Activated naive CD4-positive, alpha-beta T cell (primary cell): ENCODE measurements around the gene ICA1L.

Experiments
- DNase-seq, 4 experiments: peaks; one replicate each; lab custom pipeline; 2025; lab: John Stamatoyannopoulos, UW

ICA1L gene

GRCh38 chr2:202736826-202737225, 134.7 kb downstream of the ICA1L start:
- no peak for DNase-seq

DNA sequence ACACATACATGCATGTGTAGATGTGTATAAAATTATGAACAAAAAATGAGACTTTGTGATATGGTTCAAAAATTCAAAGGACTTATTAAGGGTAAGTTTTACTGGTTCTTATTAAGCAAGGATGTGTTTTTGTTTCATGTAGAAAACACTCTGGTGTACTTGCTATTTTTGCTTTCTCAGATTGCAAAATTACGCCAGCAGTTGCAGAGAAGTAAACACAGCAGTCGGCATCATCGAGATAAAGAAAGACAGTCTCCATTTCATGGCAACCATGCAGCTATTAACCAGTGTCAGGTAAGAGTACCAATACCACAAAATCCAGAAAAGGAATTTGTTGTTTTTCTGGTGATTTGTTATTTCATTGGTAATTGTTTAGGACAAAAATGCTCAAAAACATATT, 145.5 kb downstream of the ICA1L start:
- no peak for DNase-seq

GRCh38 chr2:202723746-202724145, 147.8 kb downstream of the ICA1L start:
- no peak for DNase-seq
